ENCODE data around the gene RARS2.
"Not testable (repeated sequence)": the region's sequence is repeated elsewhere in the genome, so short reads cannot be mapped to it uniquely, and the experiment has no call there.

Gene RARS2

DNA sequence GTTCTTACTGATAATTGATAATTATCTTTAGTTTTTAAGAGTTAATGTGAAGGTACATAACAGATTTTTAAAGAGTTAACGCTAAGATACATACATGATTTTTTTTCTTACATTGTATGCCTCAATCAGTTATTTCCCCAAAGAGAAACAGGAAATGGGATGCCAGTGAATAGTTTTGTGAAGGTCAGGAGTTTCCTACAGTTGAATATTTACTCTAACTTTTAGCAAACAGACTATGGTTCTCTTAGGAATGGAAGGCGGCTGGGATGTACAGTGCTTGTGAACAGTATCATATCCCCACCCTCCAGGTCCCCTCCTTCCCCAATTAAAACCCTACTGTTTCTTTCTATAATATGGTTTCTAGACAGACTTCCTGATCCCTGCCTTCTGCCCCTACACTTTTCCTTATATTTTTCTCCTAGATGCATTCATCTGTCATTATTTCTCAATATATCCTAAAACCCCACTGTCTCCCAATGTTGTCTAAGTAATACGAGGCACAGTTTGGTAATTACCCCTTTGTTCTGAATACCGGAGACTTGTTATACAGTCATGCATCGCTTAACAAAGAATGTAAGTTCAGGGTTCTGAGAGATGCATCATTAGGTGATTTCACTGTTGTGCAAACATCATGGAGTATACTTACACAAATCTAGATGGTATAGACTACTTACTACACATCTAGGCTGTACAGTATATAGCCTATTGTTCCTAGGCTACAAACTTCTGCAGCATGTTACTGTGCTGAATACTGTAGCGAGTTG is 87.8 kb downstream of the RARS2 start:
- no peak for DNase-seq (ENCODE audit: low read depth in 2 of 2)

DNA sequence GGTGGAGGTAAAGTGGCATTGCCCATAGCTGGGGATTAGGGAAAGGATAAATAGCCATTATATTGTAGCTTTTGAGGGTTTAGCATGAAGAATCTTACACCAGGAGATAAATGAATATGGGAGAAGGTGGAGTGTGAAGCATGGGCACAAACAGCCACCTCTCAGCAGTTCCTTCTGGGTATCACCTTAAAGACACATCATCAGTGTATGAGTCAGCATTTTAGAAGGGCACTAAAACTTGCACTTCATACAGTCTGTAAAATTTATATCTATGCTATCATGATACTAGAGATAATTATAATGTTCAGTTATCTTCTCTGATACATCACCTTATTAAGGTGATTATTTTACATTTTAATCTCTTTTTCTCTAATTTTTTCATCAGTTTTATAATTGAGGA is 91.7 kb downstream of the RARS2 start:
- DNase-seq (ENCODE audit: low read depth in 2 of 2) = no peak

DNA sequence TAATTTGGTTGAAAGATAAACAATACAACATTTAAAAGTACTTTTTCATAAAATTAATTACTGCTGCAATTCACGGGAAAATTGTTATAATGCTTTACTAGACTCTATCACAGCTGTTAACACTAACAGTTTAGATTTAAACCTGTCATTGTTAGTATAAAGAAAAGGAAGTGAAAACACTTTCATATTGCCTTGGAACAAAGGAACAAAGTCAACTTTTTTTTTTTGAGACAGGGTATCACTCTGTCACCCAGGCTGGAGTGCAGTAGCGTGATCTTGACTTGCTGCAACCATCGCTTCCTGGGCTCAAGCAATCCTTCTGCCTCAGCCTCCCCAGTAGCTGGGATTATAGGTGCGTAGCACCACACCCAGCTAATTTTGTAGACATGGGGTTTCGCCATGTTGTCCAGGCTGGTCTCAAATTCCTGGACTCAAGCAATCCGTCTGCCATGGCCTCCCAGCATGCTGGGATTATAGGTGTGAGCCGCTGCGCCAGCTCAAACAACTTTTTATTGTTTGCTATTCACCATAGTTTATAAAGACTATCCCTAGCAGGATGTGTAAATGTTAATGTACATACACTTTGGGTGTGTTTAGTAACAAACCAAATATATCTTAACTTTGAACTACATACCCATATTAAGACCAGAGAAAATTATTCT is 94.9 kb downstream of the RARS2 start:
- DNase-seq (ENCODE audit: low read depth in 2 of 2) = no peak

DNA sequence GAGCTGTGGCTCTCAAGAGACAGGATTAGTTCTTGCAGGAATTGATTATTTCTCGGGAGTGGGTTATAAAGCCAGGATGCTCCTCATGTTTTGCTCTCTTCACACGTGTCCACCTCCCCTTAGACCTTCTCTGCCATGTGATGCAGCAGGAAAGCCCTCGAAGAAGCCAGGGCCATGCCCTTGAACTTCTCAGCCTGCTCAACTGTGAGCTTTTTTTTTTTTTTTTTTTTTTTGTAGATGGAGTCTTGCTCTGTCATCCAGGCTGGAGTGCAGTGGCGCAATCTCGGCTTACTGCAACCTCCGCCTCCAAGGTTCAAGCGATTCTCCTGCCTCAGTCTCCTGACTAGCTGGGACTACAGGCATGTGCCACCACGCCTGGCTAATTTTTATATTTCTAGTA is 100.5 kb downstream of the RARS2 start:
- not testable (repeated sequence) for DNase-seq (ENCODE audit: low read depth in 2 of 2)

DNA sequence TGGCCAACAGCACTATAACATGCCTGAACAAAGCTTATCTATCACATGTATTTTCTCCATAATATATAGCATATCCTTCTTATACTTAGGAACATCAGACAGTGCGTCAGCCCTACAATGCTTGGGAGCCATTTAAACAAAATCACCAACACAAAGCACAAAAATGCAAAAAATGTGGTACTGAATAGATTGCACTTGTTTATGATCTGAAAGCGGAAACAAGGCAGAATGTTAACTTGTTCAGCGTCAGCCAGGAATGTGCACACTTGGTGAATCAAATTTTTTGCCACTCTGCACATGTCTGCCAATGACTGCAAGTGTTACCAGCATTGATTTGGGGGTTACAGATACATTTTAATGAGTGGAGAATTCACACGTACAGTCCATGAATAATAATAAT is 102.2 kb downstream of the RARS2 start:
- no peak for DNase-seq (ENCODE audit: low read depth in 2 of 2)

DNA sequence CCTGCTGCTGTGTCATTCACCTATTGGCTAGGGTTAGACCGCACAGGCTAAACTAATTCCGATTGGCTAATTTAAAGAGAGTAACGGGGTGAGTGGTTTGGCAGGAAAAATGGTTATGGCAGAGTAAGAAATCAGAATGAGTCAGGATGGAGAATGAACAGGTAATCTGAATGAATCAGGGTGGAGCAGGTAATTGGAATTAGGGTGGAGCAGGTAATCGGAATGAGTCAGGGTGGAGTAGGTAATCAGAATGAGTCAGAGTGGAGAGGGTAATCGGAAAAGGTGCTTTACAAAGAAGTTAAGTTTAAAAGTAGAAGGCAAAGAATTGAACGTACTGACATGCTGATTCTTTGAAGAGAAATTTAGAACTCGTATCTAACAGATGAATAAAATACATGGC is 105.3 kb downstream of the RARS2 start:
- DNase-seq (ENCODE audit: low read depth in 2 of 2) = no peak

DNA sequence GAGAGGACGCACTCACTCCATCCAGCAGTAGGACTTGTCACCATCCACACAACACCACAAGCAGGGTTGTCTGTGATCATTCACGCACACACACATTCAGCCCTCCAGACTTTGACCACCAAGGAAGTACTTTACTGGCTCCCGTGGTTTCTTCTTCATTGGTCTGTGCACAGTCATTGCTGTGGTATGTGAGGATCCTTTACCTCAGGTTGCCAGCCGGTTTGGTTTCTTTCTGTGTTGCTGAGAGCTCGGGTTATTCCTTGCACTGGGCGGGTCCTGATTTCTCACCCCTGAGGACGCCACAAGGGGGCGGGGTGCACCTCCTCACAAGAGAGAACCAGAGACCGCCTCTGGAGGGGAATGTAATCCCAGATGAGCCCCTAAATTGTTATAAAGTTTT is 105.9 kb downstream of the RARS2 start:
- no peak for DNase-seq (ENCODE audit: low read depth in 2 of 2)

DNA sequence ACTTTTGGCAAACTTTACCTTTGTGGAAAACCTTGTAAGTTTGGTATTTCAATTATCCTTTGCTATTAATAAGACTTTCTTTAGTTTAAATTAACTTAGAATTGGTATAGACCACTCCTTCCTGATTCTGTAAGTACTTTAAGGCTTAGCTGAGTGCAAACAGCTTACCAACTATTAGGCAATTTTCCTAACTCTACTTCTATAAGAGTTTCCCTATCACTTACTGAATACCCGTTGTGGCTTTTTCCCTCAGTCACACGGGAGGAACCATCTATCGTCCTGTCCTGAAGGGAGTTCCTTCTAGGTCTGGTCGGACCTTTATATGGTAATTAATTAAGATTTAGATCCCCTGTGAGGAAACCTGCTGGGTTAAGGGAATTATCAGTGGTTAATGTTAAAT is 107.4 kb downstream of the RARS2 start:
- no peak for DNase-seq (ENCODE audit: low read depth in 2 of 2)

DNA sequence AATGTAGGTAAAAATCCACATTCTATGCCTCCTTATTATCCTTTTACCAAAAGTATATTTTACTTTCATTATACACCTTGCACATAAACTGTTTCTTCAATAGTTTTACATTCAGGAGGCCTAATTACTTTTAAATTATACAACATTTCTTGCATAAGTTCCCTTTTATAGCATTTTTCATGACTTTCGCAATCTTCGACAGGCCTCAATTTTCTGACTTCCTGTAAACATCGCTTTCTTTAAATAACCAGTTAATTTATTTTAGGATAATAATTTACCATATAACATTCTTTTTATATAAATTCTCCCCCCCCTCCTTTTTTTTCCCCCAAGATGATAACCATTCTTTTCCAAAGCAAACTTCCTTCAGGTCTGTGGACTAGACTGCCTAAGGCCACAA is 107.9 kb downstream of the RARS2 start:
- no peak for DNase-seq (ENCODE audit: low read depth in 2 of 2)

DNA sequence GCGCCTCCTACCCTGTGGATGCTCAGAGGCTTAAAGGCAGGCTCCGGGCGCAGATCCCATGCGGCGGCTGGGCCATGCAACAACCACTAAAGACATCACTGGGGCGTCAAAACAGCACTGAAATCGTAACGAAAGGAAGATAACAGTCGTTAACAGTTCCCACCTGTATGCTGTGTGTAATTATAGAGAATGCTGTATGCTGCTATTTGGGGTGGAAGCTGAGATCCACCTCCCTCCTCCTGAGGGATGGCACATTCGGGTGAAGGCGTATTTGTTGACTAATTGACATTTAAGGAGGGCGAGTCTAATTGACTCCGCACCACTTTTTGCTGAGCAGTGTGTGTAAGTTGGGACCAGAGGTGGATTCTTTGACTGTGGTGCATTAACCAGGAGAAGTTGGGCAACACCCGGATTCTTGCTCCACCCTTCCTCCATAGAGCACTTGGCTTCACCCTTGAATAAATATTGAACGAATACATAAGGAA is 116.3 kb downstream of the RARS2 start:
- no peak for DNase-seq (ENCODE audit: low read depth in 2 of 2)

DNA sequence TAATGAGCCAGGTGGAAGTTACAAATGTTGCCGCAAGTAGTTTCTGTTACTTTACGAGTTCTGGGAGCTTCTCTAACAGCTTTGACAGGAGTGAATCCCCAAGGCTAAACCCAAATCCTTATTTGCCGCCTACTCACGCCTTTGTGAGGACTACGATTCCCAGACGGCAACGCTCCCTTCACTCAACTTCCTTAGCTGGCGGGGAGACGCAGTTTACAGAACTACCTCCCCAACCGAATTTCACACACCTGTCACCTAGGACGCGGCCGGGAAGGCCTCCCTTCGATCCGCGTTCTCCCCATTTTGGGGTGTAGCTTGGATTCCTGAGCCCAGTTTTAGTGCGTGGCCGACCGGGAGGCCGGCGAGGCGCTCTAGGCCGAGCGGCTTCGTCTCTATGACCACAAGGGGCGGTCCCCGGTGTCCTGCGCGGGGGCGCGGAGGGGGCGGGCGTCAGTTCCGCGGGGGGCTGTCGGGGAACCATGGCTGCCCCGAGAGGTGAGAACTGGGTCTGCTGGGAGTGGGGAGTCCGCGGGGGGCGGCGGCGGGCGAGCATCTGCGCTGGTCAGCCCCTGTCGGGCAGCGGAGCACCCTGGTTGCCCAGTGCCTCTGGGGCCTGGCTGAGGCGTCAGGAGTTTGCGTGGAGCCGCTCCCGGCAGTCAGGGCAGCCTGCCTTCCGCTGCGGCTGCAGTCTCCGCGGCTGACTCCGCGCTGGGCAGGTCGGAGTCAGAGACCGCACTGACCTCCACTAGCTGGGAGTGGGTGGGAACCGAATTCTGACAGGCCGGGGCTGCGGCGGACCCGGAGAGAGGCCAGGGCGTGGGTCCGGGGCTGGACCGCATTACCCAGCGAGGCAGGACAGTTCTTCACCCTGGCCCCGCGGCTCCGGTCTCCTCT is 117.0 kb downstream of the RARS2 start, which contains the start of gene SLC35A1:
Gene SLC35A1 (plus strand): TSS at position 450 of the 894 bp plus-strand sequence. CDS start 30 bp downstream, at position 480.
- peak; percentile 74 to 79 for DNase-seq (ENCODE audit: low read depth in 2 of 2)

DNA sequence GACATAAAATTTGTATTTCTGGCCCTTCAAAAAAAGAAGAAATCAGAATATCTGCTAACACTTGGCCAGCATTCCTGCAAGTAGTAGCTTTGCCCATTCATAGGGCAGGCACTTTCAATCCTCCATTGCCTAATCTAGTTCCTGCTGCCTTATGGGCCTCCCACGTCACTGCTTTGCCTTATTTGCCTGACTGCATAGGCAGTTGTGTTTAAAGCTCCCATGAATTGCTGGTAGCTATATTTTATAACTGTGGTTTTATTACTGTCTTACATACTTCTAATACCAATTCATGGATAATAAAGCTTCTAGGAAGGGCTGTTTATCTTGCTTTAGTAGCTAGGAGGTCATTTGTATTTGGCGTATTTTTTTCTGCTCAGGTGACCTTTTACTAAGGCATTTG is 124.7 kb downstream of the RARS2 start:
- DNase-seq (ENCODE audit: low read depth in 2 of 2) = no peak
